NCI-H187 (cell line): Measurements from ENCODE around the gene WDR18.

Experiments
- DNase-seq, 2 experiments: peaks; one replicate each; lab custom pipeline; 2025; lab: John Stamatoyannopoulos, UW

Gene WDR18

GRCh38 chr19:991932-992669, 8.0 kb downstream of the WDR18 start:
- no peak for DNase-seq

GRCh38 chr19:992670-993055, 8.5 kb downstream of the WDR18 start:
- DNase-seq = no peak

- DNase-seq = no peak
Measured at GRCh38 chr19:993361-993830, 9.3 kb downstream of the WDR18 start.

GRCh38 chr19:993831-994393, 9.8 kb downstream of the WDR18 start:
- no peak for DNase-seq

GRCh38 chr19:994516-994915, 10.4 kb downstream of the WDR18 start:
- DNase-seq = no peak

GRCh38 chr19:995051-995827, 11.1 kb downstream of the WDR18 start:
- DNase-seq = no peak

GRCh38 chr19:996051-996838, 12.1 kb downstream of the WDR18 start:
- no peak for DNase-seq

- DNase-seq = no peak
Measured at GRCh38 chr19:998064-998463, 13.9 kb downstream of the WDR18 start.

GRCh38 chr19:999379-999719, 15.2 kb downstream of the WDR18 start:
- no peak for DNase-seq

- DNase-seq = no peak
Measured at GRCh38 chr19:1000095-1000494, 15.9 kb downstream of the WDR18 start, which contains the start of gene GRIN3B. Gene GRIN3B, plus strand, starts transcription at chr19:1000419. Its CDS starts 19 bp downstream, at chr19:1000438.

- no peak for DNase-seq
Measured at GRCh38 chr19:1000591-1001537, 16.7 kb downstream of the WDR18 start.

- DNase-seq = no peak
Measured at GRCh38 chr19:1001538-1002166, 17.5 kb downstream of the WDR18 start.

- no peak for DNase-seq
Measured at GRCh38 chr19:1002600-1002999, 18.5 kb downstream of the WDR18 start.

- DNase-seq = no peak
Measured at GRCh38 chr19:1003283-1003682, 19.1 kb downstream of the WDR18 start.

- no peak for DNase-seq
Measured at GRCh38 chr19:1004204-1004802, 20.2 kb downstream of the WDR18 start.

- no peak for DNase-seq
Measured at GRCh38 chr19:1004803-1005664, 20.9 kb downstream of the WDR18 start.

GRCh38 chr19:1006711-1007398, 22.7 kb downstream of the WDR18 start:
- DNase-seq = no peak

- no peak for DNase-seq
Measured at GRCh38 chr19:1007399-1008251, 23.5 kb downstream of the WDR18 start.
